ENCODE measurements around the gene SIMC1. TPM values are rescaled to one million over a fixed set of nuclear protein-coding genes. Genes with fewer than 3 reads are reported as not detected.

The SIMC1 gene
- total RNA-seq, 2 donors from 2014 or later, result 22.1 to 39.9 TPM

DNA sequence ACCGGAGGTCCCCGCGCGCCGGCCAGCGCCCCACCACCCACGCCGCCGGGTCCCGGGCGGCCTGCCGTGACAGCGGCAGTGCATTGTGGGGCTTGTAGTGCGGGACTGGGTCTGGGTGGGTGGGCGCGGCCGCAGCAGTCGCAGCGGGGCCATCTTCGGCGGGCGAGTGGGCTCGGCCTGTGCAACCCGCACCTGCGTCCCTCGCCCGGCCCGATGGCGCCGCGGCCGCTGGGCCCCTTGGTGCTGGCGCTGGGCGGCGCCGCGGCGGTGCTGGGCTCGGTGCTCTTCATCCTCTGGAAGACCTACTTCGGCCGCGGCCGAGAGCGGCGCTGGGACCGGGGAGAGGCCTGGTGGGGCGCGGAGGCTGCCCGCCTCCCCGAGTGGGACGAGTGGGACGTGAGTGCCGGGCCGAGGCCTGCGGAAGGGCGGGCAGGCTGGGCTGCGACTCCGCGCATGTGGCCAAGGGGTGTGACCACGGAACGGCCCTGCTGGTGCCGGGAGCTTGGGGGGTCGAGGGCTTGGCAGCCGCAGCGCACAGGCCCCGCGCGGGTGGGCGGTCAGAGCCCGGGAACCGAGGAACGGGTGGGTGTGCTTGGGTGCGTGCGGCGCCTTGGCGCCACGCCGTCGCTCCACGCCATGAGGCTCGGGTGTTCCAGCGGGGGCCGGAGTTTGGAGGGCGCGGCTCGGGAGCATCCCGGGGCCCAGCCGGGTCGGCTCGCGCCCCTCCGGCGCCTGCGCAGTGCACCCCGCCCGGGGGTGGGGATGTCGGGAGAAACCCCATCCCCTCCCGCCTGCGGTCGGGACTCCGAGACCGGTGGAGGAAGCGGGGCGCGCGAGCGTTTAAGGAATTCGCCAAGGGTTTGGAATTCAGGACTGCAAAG lies 127.4 kb downstream of the SIMC1 start, which contains the start of gene ARL10:
TSS of gene ARL10 (plus strand) at position 137 of the 881 bp plus-strand sequence. CDS start at position 214, 77 bp downstream.
- Mint-ChIP-seq H3K9me3 (no peaks in the 10 kb centered on the region), H3K36me3 (peaks cover 0 to 17% of the 10 kb centered on the region in 2 donors), H3K27ac (peak within 1 kb of the TSS; percentile 56 to 65)
- ATAC-seq (peak; percentile 19 to 57), DNase-seq (ENCODE audit: low spot score in 2 of 2) (peak; percentile 65 to 67)

DNA sequence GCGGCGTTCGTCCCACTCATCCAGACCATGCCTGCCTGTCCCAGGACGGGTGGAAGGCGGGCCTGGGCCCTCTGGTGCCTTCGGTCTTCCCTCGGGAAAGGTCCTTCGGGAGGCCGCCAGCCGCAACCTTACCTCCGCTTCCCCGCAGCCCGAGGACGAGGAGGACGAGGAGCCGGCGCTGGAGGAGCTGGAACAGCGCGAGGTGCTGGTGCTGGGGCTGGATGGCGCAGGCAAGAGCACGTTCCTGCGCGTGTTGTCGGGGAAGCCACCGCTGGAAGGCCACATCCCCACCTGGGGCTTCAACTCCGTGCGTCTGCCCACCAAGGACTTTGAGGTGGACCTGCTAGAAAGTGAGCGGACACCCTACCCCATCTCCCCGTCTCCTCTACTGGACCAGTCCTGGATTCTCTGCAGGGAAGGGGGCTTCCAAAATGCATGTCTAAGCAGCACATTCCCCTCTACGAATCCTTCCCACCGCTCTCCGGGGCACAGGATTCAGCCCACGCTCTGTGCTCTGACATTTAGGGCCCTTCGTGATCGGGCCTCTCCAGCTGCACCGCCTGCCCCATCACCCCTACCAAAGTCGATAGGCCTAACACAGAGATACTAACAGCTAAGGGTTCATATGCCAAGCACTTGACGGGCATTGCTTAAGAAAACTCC lies 128.1 kb downstream of the SIMC1 start:
- ATAC-seq, result no peak
- Mint-ChIP-seq H3K9me3 (no peaks in the 10 kb centered on the region), H3K27ac (peak overlapping the region in 1 of 2 donors; percentile 19), H3K36me3 (peaks cover 0 to 17% of the 10 kb centered on the region in 2 donors)
- DNase-seq (ENCODE audit: low spot score in 2 of 2), result no peak

DNA sequence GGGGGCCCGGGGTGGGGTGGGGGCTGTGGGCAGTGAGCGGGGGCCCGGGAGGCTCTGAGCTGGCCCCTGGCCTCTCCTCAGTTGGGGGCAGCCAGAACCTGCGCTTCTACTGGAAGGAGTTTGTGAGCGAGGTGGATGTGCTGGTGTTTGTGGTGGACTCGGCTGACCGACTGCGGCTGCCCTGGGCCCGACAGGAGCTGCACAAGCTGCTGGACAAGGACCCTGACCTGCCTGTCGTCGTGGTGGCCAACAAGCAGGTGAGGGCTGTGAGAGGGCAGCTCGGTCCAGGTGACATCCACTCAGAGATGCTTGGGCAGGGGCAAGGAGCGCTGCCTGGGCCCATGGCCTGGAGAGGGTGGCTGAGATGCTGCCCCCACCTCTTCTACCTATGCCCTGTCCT lies 130.5 kb downstream of the SIMC1 start:
- DNase-seq (ENCODE audit: low spot score in 2 of 2) (no peak), ATAC-seq (no peak)
- H3K36me3 Mint-ChIP-seq, result peaks cover 0 to 17% of the 10 kb centered on the region in 2 donors

DNA sequence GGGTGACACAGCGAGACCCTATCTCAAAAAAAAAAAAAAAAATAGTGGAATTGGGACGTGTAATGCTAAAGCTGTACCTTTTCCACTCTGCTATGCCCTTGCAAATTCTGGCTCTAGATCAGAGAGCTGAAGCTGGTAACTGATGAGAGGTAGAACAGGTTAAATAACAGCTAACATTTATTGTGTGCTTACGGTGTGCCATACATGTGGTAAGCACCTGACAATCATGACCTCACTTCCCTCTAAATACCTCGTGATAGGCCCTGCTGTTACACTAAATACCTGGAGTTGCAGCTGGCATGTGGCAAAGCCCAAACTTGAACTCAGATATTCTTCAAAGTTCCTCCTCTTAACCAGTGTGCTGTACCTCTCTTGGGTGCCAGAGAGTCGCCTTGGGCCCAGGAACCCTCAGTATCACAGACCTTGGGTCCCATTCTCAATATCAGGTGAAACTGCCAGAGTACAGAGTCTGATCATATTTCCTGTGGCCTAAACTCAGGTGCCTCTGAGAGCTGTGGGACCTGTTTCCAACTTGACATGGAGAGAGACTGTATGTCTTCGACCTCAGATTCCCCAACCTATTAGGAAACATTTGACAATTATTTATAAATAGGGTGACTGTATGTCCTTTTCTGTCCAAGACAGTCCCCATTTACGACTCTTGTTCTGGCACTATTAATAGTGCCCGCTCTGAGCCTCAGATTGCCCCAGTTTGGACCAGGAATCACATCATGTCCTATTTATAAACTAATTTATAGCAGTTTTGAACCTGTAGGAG lies 131.9 kb downstream of the SIMC1 start:
- H3K9me3 Mint-ChIP-seq, result no peaks in the 10 kb centered on the region
- peak overlapping the region in 1 of 2 donors; percentile 55 for H3K27ac Mint-ChIP-seq
- ATAC-seq, result no peak

More for the DNA sequence above, 130.5 kb downstream of the SIMC1 start:
- Mint-ChIP-seq H3K27ac (no peak overlapping the region), H3K9me3 (no peaks in the 10 kb centered on the region)

DNA sequence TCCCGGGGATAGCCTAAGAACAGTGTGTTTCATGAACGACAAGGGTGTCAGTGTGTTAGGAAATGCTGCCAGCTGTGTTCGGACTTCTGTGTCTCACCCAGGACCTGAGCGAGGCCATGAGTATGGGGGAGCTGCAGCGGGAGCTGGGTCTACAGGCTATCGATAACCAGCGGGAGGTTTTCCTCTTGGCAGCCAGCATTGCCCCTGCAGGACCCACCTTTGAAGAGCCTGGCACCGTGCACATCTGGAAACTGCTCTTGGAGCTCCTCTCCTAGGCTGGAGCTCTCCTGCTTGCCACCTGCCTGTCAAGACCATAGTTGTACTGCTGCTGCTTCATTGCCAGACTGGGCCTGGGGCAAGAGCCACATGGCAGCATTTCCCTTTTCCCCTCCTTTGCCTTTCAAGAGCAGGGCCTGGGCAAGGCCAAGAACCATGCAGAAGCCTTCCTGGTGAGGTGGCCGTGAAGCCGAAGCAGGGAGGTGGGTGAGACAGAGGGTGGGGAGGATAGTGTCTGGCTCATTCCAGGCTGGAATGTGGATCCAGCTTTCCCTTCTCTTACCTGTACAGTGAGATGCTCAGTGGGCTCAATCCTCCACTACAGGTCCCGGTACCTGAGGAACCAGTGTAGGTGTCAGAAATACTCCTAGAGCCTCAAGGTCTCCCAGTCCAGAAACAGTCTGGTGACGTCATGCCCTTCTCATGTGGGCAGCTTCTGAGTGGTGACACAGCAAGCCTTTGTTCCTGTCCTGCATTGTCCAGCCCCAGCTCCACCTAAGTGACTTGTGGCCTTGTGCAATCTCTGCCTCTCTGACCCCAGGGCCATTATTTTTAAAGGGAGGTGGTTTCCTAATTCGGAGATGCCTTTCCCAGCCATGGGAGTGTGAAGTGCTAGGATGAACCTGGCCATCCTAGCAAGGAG lies 133.7 kb downstream of the SIMC1 start:
- Mint-ChIP-seq H3K27ac (no peak overlapping the region), H3K9me3 (no peaks in the 10 kb centered on the region), H3K36me3 (peaks cover 5 to 12% of the 10 kb centered on the region in 2 donors)
- no peak for ATAC-seq
- DNase-seq (ENCODE audit: low spot score in 2 of 2), result no peak

More for the DNA sequence above, 131.9 kb downstream of the SIMC1 start:
- DNase-seq (ENCODE audit: low spot score in 2 of 2), result no peak
- peaks cover 0 to 17% of the 10 kb centered on the region in 2 donors for H3K36me3 Mint-ChIP-seq

DNA sequence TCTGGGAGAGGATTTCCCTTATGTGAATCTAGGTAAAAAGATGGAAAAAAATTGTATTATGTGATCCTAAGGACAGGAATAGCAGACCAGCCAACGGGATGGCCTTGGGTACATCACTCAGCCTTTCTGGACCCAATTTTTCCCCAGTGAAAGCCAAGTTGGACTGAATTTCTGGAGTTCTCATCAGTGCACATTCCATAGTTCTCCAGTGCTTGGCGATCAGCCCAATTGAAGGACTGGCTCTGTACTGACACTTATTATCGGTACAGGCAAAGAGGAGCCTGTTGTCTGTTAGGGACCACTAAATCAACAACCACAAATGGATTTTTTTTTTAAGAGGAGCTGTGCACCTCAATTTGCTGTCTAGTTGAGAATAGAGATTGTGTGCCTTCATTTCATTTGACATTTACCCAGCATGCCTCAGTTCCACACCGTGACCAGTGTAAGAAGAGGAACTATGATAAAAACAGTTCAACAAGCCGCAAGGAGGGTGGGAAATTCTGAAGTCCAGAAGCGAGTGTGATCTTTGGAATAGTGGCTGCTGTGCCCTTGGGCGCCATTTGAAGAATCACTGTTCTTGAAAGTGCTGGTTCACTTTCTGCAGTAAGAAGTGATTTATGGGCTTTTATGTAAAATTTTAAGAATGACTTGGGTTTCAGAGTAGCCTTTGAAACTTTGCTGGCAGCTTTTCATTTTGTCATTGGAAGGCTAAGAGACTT lies 135.0 kb downstream of the SIMC1 start:
- DNase-seq (ENCODE audit: low spot score in 2 of 2) (no peak), ATAC-seq (no peak)
- H3K36me3 Mint-ChIP-seq, result peaks cover 0 to 5% of the 10 kb centered on the region in 2 donors
- no peaks in the 10 kb centered on the region for H3K9me3 Mint-ChIP-seq
- H3K27ac Mint-ChIP-seq, result no peak overlapping the region

DNA sequence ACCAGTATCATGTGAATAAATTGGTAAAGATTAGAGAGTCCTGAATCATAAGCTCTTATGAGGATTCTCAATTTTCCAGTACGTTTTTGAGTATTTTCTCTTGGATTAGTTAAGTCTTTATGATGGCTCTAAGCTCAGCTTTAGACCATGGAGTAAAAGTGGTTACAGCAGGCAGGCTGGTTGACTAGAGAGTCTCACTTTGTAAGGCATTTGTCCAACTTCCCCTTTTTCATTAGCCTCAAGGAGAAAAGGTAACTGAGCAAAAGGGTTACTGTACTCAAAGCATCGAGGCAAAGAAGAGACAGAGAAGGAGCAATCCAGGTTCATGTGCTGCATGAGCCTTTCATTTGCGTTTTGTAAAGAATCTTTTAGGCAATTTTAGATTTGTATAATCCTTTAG lies 141.7 kb downstream of the SIMC1 start:
- DNase-seq (ENCODE audit: low spot score in 2 of 2) (no peak), ATAC-seq (no peak)
- Mint-ChIP-seq H3K36me3 (peaks cover 18 to 42% of the 10 kb centered on the region in 2 donors), H3K27ac (no peak overlapping the region), H3K9me3 (no peaks in the 10 kb centered on the region)

DNA sequence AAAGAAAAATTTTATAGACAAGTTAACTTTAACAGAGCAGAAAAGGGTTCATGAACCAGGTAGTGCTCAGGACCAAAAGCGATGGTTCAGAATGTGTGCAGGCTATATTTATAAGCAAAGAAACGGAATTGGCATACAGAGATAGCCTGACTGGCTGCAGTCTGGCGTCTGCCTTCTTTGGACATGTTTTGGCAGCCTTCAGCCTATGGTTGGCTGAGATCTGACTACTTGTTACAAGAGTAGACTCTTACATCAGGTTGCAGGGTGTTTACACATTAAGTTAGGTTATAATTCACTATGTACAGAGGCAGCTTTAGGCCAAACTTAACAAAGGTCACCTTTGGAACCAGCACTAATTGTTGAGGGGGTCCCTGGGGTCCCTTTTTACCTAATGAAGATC lies 143.2 kb downstream of the SIMC1 start:
- no peak for DNase-seq (ENCODE audit: low spot score in 2 of 2)
- H3K9me3 Mint-ChIP-seq, result no peaks in the 10 kb centered on the region
- H3K36me3 Mint-ChIP-seq, result peaks cover 26 to 58% of the 10 kb centered on the region in 2 donors
- no peak for ATAC-seq
- H3K27ac Mint-ChIP-seq, result no peak overlapping the region

DNA sequence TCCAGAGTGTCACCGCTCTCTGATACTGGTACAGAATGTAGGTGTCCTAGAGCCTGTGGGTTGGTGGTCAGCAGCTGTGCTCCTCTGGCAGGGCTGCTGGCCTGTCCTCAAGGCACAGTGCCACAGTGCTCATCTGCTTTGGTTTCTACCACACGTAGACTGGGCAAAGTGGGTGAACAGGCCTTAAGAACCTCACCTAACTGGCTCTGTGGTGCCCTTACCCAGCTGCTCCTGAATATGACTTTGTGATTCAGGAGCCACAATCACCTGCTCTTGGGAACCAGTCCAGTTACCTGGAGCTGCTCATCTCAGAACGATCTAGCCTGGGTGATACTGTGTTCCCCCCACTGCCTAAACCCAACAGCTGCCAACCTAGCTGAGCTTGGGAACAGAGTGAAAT lies 143.8 kb downstream of the SIMC1 start:
- ATAC-seq, result peak in 1 of 2 donors; percentile 14
- peaks cover 31 to 63% of the 10 kb centered on the region in 2 donors for H3K36me3 Mint-ChIP-seq
- no peak overlapping the region for H3K27ac Mint-ChIP-seq
- H3K9me3 Mint-ChIP-seq, result no peaks in the 10 kb centered on the region
- DNase-seq (ENCODE audit: low spot score in 2 of 2), result no peak

DNA sequence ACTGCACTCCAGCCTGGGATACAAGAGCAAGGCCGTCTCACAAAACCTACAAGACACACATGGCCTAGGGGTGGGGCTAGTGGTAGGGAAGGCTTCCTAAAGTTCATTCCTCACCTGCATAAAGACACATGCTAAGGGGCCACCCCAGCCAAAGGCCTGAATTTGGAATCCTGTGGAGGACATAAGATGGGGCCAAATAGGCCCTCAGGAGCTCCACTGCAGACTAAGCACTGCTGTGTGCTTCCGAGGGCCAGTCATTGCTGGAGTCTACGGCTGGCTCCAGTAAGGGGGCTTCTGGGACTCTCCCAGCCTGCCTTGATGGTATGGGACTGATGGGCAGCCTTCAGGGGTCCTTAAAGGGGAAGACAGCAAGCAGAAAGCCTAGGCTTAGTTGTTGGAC lies 144.5 kb downstream of the SIMC1 start:
- DNase-seq (ENCODE audit: low spot score in 2 of 2) (no peak), ATAC-seq (peak in 1 of 2 donors; percentile 11)
- Mint-ChIP-seq H3K9me3 (no peaks in the 10 kb centered on the region), H3K27ac (no peak overlapping the region), H3K36me3 (peaks cover 39 to 71% of the 10 kb centered on the region in 2 donors)

DNA sequence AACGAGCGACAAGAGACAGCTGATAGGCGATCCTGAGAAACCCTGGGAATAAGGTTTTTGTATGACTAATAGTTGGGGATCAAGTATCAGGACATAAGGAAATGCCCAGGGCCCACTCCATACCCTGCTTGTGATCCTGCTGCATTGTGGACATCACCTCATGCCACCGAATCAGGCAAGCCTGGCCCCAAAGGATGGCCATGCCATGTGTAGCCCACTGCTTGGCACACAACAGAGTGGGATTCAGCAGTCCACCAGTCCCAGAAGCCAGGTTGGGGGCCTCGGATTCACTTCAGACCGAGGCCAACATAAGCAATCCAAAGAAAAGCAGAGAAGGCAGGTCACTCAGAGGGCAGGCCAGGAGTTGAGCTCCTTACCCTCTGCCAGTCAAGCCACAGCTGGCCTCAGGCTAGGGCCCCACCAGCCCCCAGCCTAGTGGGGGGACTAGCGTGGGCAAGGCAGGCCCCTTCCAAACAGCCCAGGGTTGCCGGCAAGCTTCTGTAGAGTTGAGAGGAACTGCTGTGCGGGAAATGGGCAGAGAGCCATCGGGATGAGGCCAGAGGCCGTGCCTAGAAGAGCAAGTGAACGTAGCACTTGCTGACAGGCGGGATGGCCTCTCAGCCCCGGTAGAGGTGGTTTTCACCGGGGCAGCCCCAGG lies 145.2 kb downstream of the SIMC1 start:
- Mint-ChIP-seq H3K9me3 (no peaks in the 10 kb centered on the region), H3K27ac (no peak overlapping the region), H3K36me3 (peaks cover 45 to 77% of the 10 kb centered on the region in 2 donors)
- no peak for DNase-seq (ENCODE audit: low spot score in 2 of 2)
- no peak for ATAC-seq

DNA sequence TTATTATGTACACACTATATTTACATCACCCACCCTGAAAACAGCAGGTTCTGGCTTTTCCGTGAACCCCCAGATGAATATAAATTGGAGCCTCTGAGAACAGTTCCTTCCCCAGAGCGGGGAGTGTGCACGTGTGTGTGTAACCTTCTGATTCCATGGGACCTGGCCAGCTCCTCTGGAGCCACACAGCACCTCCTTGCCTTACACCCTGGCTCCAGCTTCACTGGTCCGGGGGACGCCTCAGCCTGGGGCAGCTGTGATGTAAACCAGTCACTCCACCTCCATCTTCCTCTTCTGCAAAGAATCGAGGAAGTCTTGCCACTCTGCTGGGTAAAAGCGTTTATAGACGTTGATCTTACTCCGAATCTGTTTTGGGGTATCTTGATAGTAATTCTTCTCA lies 145.7 kb downstream of the SIMC1 start:
- Mint-ChIP-seq H3K36me3 (peaks cover 49 to 80% of the 10 kb centered on the region in 2 donors), H3K27ac (peak overlapping the region in 1 of 2 donors; percentile 23), H3K9me3 (no peaks in the 10 kb centered on the region)
- ATAC-seq (no peak), DNase-seq (ENCODE audit: low spot score in 2 of 2) (no peak)

DNA sequence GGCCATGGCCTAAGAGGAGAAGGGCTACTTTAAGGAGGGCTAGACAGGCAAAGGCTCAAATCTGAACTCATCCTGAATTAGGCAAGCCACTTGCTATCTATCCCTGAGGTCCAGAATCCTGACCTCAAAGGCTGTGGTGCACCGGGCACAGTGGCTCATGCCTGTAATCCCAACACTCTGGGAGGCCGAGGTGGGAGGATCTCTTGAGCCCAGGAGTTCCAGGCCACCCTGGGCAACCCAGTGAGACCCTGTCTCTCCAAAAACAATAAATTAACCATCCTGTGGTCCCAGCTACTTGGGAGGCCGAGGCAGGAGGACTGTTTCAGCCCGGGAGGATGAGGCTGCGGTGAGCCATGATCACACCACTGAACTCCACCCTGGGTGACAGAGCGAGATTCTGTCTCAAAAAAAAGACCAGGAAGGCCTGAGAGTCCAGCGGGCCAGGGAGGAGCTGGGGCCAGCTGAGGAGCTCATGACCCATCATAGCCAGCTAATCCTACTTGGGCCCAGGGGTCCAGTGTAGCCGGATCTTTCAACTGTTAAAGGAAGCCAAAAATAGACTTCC lies 146.2 kb downstream of the SIMC1 start:
- ATAC-seq (no peak), DNase-seq (ENCODE audit: low spot score in 2 of 2) (no peak)
- Mint-ChIP-seq H3K27ac (peak overlapping the region in 1 of 2 donors; percentile 23), H3K9me3 (no peaks in the 10 kb centered on the region), H3K36me3 (peaks cover 49 to 80% of the 10 kb centered on the region in 2 donors)

DNA sequence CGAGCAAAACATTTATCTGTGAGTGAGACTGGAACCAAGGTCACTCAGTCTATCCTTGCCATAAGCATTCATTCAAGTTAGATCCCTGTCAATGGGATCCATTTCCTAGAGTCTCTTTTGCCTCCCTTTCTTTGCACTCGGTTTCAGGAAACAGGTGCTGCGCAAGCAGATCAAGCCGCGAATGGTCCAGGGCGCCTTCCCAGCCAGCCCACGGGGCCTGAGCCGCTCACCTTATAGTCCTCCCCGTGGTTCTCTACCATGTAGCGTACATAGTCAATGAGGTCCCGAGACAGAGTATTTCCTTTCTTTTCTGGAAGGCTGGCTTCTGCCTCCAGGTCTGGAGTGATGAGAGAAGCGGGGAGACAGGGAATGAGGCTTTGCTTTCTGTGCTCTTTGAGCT lies 146.8 kb downstream of the SIMC1 start:
- no peaks in the 10 kb centered on the region for H3K9me3 Mint-ChIP-seq
- DNase-seq (ENCODE audit: low spot score in 2 of 2) (no peak), ATAC-seq (no peak)
- H3K36me3 Mint-ChIP-seq, result peaks cover 45 to 74% of the 10 kb centered on the region in 2 donors
- H3K27ac Mint-ChIP-seq, result peak overlapping the region; percentile 57 to 79

All from activated naive CD4-positive, alpha-beta T cell treated with anti-CD3 and anti-CD28 coated beads, Interleukin-2, amount 50 U/mL, for 72 hours (primary cell).